GM19452 (cell line): Measurements from ENCODE around the gene ARHGAP20.

Source experiments
- ATAC-seq: cut with Tn5 transposase; IDR thresholded peaks from one replicate; pipeline ENCODE4 v1.9.1; 2021; ENCODE audit not compliant: unreplicated experiment

ARHGAP20 gene

GRCh38 chr11:110711776-110712658, at the start of gene ARHGAP20:
Gene ARHGAP20 (minus strand): TSS chr11:110712437. CDS start chr11:110712231, 206 bp downstream.
- ATAC-seq: peak; percentile 75

GRCh38 chr11:110761991-110762390, 49.8 kb upstream of the ARHGAP20 start:
- ATAC-seq: no peak

- ATAC-seq: no peak
Measured at GRCh38 chr11:110761131-110761530, 48.9 kb upstream of the ARHGAP20 start.

- no peak for ATAC-seq
Measured at GRCh38 chr11:110759972-110760381, 47.7 kb upstream of the ARHGAP20 start.

DNA sequence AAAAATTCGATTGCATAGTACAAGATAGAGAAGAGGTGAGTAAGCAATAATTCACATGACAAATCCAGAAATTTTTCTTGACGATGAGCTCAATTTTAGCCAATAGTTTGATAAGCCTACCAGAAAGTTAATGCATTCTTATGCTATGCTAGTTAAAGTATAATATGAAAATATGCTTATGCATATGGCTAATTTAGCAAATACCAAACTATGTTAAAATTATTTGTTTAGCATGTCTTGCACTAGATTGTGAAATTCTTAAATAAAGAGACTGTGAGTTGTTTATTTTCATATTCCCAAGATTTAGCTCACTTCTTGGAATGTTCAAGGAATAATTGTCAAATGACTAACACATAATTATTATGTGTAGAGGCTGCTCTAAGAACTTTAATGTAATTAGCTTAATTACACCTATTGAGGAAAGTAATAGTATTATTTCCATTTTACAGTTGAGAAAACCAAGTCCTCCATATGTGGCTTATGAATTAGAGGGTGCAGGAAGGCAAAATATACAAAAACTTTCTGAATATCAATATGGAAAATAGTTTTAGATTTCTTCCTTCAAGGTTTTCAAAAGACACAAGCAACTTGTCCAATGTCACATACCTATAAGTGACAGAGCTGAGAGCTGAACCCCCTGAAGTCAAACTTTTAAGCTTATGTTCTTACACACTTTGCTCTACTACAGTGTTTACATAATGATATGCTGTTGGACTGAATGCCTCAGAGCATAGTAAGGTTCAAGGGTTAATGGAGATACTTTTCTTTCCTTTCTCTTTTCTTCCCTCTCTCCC, 45.9 kb upstream of the ARHGAP20 start:
- no peak for ATAC-seq

GRCh38 chr11:110757066-110757465, 44.8 kb upstream of the ARHGAP20 start:
- ATAC-seq: no peak

DNA sequence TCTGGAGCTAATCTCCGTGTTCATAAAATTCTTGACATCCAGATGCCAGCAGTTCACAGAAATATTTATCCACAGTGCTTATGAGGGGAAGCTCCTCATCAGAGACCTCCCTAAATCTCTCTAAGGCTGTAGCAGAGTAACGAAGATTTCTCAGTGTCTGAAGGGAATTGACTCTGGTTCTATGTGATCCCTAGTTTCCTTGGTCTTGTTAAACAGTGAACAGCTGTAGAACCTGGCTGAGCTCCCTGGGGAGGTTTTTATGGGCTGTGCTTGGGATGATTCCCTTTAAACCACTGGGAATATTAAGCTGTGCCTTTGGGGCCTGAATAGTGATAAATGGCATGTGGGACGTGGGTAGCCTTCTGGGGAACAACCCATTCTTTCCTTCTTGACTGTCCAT, 43.7 kb upstream of the ARHGAP20 start:
- no peak for ATAC-seq

DNA sequence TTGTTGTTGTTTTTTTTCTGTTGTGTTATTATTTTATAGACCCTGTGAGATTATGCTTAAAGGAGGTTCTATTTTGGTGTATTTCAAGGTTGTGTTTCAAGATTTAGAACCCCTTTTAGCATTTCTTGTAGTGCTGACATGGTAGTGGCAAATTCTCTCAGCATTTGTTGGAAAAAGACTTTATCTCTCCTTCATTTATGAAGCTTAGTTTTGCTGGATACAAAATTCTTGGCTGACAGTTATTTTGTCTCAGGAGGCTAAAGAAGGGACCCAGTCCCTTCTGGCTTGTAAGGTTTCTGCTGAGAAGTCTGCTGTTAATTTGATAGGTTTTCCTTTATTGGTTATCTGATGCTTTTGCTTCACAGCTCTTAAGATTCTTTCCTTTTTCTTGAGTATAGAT, 40.7 kb upstream of the ARHGAP20 start:
- ATAC-seq: no peak

DNA sequence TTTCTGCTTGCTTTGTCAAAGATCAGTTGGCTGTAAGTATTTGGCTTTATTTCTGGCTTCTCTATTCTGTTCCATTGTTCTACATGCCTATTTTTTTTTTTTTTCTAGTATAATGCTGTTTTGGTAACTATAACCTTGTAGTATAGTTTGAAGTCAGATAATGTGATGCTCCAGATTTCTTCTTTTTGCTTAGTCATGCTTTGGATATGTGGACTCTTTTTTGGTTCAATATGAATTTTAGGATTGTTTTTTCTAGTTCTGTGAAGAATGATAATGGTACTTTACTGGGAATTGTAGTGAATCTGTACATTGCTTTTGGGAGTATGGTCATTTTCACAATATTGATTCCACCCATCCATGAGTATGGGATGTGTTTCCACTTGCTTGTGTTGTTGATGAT, 37.9 kb upstream of the ARHGAP20 start:
- ATAC-seq: no peak

DNA sequence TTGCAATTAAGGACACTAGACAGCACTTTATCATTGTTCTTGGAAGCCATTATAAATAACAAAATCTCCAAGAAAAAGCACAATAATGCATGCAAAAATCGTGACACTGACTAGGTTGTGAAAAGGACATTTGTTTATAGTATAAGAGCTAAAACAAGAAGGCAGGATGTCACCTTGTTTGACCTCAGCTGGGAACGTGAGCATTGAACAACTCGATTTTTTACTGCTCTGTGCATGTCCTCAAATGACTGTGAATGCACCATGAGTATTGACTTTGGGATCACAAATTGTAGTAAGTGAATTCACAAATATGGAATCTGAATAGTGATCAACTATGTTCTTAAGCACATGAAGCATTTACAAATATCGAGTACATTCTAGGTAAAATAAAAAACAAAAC, 35.3 kb upstream of the ARHGAP20 start:
- ATAC-seq: no peak

- no peak for ATAC-seq
Measured at GRCh38 chr11:110738641-110739040, 26.4 kb upstream of the ARHGAP20 start.

DNA sequence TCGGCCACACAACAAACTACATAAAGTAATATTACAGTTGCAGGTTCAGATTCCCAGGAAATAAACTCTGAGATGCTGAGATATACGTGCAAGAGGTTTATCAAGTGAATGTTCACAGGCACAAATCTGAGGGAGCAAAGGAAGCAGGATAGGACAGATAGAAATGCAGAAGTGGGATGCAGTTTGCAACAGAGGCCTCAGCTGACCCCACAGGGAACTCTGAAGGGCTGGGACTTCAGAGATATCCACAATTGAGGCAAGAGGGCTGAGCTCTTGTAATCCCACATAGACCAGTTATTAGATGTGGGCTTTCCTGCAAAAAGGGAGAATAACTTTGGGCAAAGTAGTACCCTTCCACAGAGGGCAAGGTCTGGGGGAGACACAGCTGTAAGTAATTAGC, 25.4 kb upstream of the ARHGAP20 start:
- no peak for ATAC-seq

DNA sequence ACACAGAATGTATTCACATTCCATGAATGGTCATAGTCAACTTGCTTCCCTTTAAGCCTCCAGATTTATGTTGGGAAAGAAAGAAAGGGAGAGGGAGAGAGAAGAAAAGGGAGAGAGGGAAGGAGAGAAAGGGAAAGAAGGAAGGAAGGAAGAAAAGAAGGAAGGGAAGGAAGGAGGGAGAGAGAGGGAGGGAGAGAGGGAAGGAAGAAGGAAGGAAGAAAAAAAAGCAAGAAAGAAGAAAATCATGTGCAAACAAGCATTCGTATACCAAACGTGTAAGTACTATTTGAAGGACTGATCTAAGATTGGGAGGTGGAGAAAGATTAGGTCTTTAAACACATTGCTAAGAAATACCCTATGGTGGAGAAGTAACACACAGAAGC, 23.9 kb upstream of the ARHGAP20 start:
- no peak for ATAC-seq

- ATAC-seq: no peak
Measured at GRCh38 chr11:110735455-110736170, 23.4 kb upstream of the ARHGAP20 start.

GRCh38 chr11:110734790-110735189, 22.6 kb upstream of the ARHGAP20 start:
- ATAC-seq: no peak

DNA sequence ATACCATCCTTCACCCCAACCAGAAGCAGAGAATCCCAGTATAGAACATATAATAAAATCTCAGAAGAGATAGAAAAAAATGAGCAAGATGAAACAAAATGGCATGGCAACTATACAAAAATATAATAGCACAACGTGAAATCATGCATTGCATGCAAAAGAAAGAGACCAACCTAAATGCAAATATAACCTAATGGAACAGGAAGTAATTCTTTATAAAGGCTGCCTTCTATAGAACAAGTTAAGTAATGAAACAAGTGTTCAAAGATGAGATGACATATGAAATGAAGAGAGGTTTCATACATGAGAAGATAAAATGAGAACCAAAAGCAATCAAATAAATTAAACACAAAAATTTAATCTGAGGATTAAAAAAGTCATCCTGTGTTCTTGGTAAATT, 18.5 kb upstream of the ARHGAP20 start:
- ATAC-seq: no peak

- no peak for ATAC-seq
Measured at GRCh38 chr11:110728883-110729282, 16.6 kb upstream of the ARHGAP20 start.

DNA sequence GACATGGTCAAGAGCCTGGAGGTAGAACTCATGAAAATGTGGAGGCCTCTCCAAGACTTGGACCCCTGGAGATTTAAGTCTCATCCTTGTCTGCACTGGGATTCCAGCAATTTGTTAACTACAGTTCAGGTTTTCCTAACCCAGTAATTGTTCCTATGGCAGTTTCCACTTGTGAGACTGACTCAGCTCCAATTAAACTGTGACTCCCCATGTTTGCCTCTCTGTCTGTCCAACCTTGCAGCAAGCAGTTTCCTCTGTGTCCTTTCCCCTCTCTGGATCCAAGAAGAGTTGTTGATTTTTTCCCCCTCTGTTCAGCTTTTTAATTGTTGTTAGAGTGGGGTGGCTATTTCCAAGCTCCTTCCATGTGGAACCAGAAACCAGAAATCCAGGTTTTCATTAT, 16.2 kb upstream of the ARHGAP20 start:
- no peak for ATAC-seq

- ATAC-seq: no peak
Measured at GRCh38 chr11:110724358-110724757, 12.1 kb upstream of the ARHGAP20 start.

GRCh38 chr11:110720431-110721275, 8.4 kb upstream of the ARHGAP20 start:
- no peak for ATAC-seq

- no peak for ATAC-seq
Measured at GRCh38 chr11:110716361-110716760, 4.1 kb upstream of the ARHGAP20 start.
